OCI-LY3 (cell line): ENCODE measurements around the gene ZNF142.
A peak's percentile ranks its signal among the peaks of the same experiment; 100 is the strongest.

Source experiments
- H2AFZ ChIP-seq: fragments of 200-600, 300-600 bp; shearing (Covaris generic); 2 replicates; pipeline ENCODE4 v1.6.0; 2014; ENCODE audit warnings: antibody characterized with exemption, low read depth, low read length
- H3K27ac ChIP-seq: fragments of 200-600, 300-600 bp; sonication (generic); 2 replicates; pipeline ENCODE4 v1.5.1; 2014; ENCODE audit warnings: mild to moderate bottlenecking, low read length, moderate library complexity, mixed read lengths
- H3K27me3 ChIP-seq: fragments of 200-600, 300-600 bp; sonication (generic); 2 replicates; pipeline ENCODE4 v1.6.1; 2014; ENCODE audit warnings: low read depth, low read length, mixed read lengths
- H3K36me3 ChIP-seq: fragments of 200-600, 300-600 bp; sonication (generic); replicated peaks from 2 replicates; pipeline ENCODE3; 2014; ENCODE audit warnings: low read depth, low read length, mixed read lengths
- H3K4me1 ChIP-seq: fragments of 300-600, 200-600 bp; sonication (generic); 2 replicates; pipeline ENCODE4 v1.6.1; 2014; ENCODE audit warnings: low read length, mixed read lengths
- H3K4me2 ChIP-seq: fragments of 200-600, 300-600 bp; sonication (generic); 2 replicates; pipeline ENCODE4 v1.6.1; 2014; ENCODE audit warnings: low read length, mixed read lengths
- H3K4me3 ChIP-seq: fragments of 300-600, 200-600 bp; sonication (generic); 2 replicates; pipeline ENCODE4 v1.5.1; 2014; ENCODE audit warnings: antibody characterized with exemption, mild to moderate bottlenecking, low read length, moderate library complexity
- H3K79me2 ChIP-seq: fragments of 300-600, 200-600 bp; shearing (Covaris generic); 2 replicates; pipeline ENCODE4 v1.6.1; 2014; ENCODE audit warnings: mild to moderate bottlenecking, low read length, mixed read lengths
- H3K9ac ChIP-seq: fragments of 300-600, 200-600 bp; shearing (Covaris generic); 2 replicates; pipeline ENCODE4 v1.6.0; 2014; ENCODE audit warnings: mild to moderate bottlenecking, low read length, moderate library complexity
- H3K9me3 ChIP-seq: fragments of 200-600, 300-600 bp; shearing (Covaris generic); 2 replicates; pipeline ENCODE4 v1.6.1; 2014; ENCODE audit warnings: low read length, mixed read lengths; ENCODE audit not compliant: insufficient read depth
- H4K20me1 ChIP-seq: fragments of 200-600, 300-600 bp; sonication (generic); 2 replicates; pipeline ENCODE4 v1.6.1; 2016; ENCODE audit warnings: low read length, mixed read lengths; ENCODE audit not compliant: insufficient read depth
- CTCF ChIP-seq: fragments of 200-600, 300-600 bp; sonication (generic); IDR thresholded peaks from 2 replicates; pipeline ENCODE4 v1.5.1; 2014; ENCODE audit warnings: antibody characterized with exemption, low read length, low read depth
- EZH2phosphoT487 ChIP-seq: fragments of 200-600 bp; shearing (Covaris generic); IDR thresholded peaks from 2 replicates; pipeline ENCODE4 v1.6.1; 2018; ENCODE audit warnings: antibody characterized with exemption, mixed run types, low read depth

ZNF142 gene

GRCh38 chr2:218671097-218671653 lies 11.8 kb upstream of the ZNF142 start:
- Histone ChIP-seq H3K27me3 (no peaks in the 10 kb centered on the region), H3K4me1 (peaks cover 11% of the 10 kb centered on the region; the same call in 1 of the 2 replicates), H3K4me3 (peak overlapping the region; percentile 92), H3K9me3 (no peaks in the 10 kb centered on the region), H4K20me1 (no peaks in the 10 kb centered on the region), H3K27ac (no peak overlapping the region), H3K36me3 (no peaks in the 10 kb centered on the region), H2AFZ (peak overlapping the region; percentile 95; the same call in 1 of the 2 replicates), H3K9ac (peak overlapping the region; percentile 72), H3K79me2 (peaks cover 12% of the 10 kb centered on the region), H3K4me2 (peak overlapping the region; percentile 90)
- TF ChIP-seq CTCF (no peak), EZH2phosphoT487 (no peak)

GRCh38 chr2:218664653-218665052 lies 5.2 kb upstream of the ZNF142 start:
- H3K27ac ChIP-seq, result no peak overlapping the region
- H4K20me1 ChIP-seq, result no peaks in the 10 kb centered on the region
- H3K36me3 ChIP-seq, result no peaks in the 10 kb centered on the region
- no peak overlapping the region for H3K4me2 ChIP-seq
- no peaks in the 10 kb centered on the region for H3K9me3 ChIP-seq
- H2AFZ ChIP-seq, result no peak overlapping the region
- H3K79me2 ChIP-seq, result peaks cover 14% of the 10 kb centered on the region
- H3K27me3 ChIP-seq, result no peaks in the 10 kb centered on the region
- H3K4me3 ChIP-seq, result no peak overlapping the region
- no peak overlapping the region for H3K9ac ChIP-seq
- peaks cover 7% of the 10 kb centered on the region for H3K4me1 ChIP-seq
- TF ChIP-seq EZH2phosphoT487, result no peak
- no peak for TF ChIP-seq CTCF

- peaks cover 7% of the 10 kb centered on the region for H3K4me1 ChIP-seq
- H3K27ac ChIP-seq, result no peak overlapping the region
- H3K9me3 ChIP-seq, result no peaks in the 10 kb centered on the region
- no peaks in the 10 kb centered on the region for H3K27me3 ChIP-seq
- no peak overlapping the region for H3K4me2 ChIP-seq
- H2AFZ ChIP-seq, result no peak overlapping the region
- no peaks in the 10 kb centered on the region for H3K36me3 ChIP-seq
- no peak overlapping the region for H3K9ac ChIP-seq
- no peak for TF ChIP-seq CTCF
- peaks cover 21% of the 10 kb centered on the region for H3K79me2 ChIP-seq
- H3K4me3 ChIP-seq, result no peak overlapping the region
- H4K20me1 ChIP-seq, result no peaks in the 10 kb centered on the region
These were observed 4.5 kb upstream of the ZNF142 start for GRCh38 chr2:218663901-218664300.

- no peaks in the 10 kb centered on the region for H3K9me3 ChIP-seq
- no peak overlapping the region for H3K4me3 ChIP-seq
- no peak overlapping the region for H3K4me2 ChIP-seq
- no peak overlapping the region for H2AFZ ChIP-seq
- H3K4me1 ChIP-seq, result peaks cover 7% of the 10 kb centered on the region
- TF ChIP-seq EZH2phosphoT487 (no peak), CTCF (no peak)
- H3K27ac ChIP-seq, result no peak overlapping the region
- no peaks in the 10 kb centered on the region for H3K27me3 ChIP-seq
- no peak overlapping the region for H3K9ac ChIP-seq
- no peaks in the 10 kb centered on the region for H4K20me1 ChIP-seq
- H3K36me3 ChIP-seq, result peaks cover 1% of the 10 kb centered on the region
- H3K79me2 ChIP-seq, result peaks cover 32% of the 10 kb centered on the region
These were observed 3.4 kb upstream of the ZNF142 start for GRCh38 chr2:218662827-218663226.
